HCT116 (cell line): Measurements from ENCODE around the gene FAM163B.

Source experiments
- EZH2phosphoT487 ChIP-seq: fragments of 200-600 bp; IDR thresholded peaks from 2 replicates; pipeline ENCODE4 v1.6.1; 2018; ENCODE audit warnings: antibody characterized with exemption, borderline replicate concordance
- POLR2A ChIP-seq: IDR thresholded peaks from 2 replicates; pipeline ENCODE4 v1.7.0; 2011; ENCODE audit warnings: borderline replicate concordance; ENCODE audit not compliant: insufficient read depth, insufficient read length; ENCODE audit errors: extremely low read depth
- POLR2AphosphoS5 ChIP-seq: IDR thresholded peaks from 2 replicates; pipeline ENCODE4 v1.6.1; 2011; ENCODE audit warnings: mild to moderate bottlenecking, low read depth, low read length, moderate library complexity
- RAD21 ChIP-seq: IDR thresholded peaks from 2 replicates; pipeline ENCODE4 v1.6.1; 2012; ENCODE audit warnings: low read depth, mild to moderate bottlenecking
- ZNF274 ChIP-seq: fragments of 200-500 bp; sonication (Bioruptor generic); IDR thresholded peaks from 2 replicates; pipeline ENCODE4 v1.6.1; 2014; ENCODE audit warnings: mild to moderate bottlenecking, low read depth, low read length, inconsistent platforms
- TF ChIP-seq, protein P1 (sequence below), 3 experiments: fragments of 200-600 bp in 1 of 3; sonication (generic) in 1 of 3; IDR thresholded peaks in 2 of 3; conservative IDR thresholded peaks in 1 of 3; 2 replicates each; pipeline ENCODE4 v1.5.1; 2012 to 2017; ENCODE audit warnings: low read depth in 2 of 3, low read length in 2 of 3, antibody characterized with exemption in 1 of 3, borderline replicate concordance in 1 of 3, control low read depth in 1 of 3, mild to moderate bottlenecking in 1 of 3, mixed read lengths in 1 of 3, mixed run types in 1 of 3, moderate library complexity in 1 of 3; ENCODE audit not compliant: insufficient read depth in 1 of 3
- TF ChIP-seq, protein P2 (sequence below): IDR thresholded peaks from 2 replicates; pipeline ENCODE4 v1.6.1; 2012
- TF ChIP-seq, protein P3 (sequence below): IDR thresholded peaks from 2 replicates; pipeline ENCODE4 v1.6.1; 2012; ENCODE audit warnings: low read depth
- TF ChIP-seq, protein P4 (sequence below): IDR thresholded peaks from 2 replicates; pipeline ENCODE4 v1.6.1; 2012

GRCh38 chr9:133639613-133640012, 30.4 kb upstream of the FAM163B start:
- TF ChIP-seq POLR2A (no peak), POLR2AphosphoS5 (no peak), RAD21 (no peak), ZNF274 (no peak), EZH2phosphoT487 (no peak)
- TF ChIP-seq, protein P1, sequence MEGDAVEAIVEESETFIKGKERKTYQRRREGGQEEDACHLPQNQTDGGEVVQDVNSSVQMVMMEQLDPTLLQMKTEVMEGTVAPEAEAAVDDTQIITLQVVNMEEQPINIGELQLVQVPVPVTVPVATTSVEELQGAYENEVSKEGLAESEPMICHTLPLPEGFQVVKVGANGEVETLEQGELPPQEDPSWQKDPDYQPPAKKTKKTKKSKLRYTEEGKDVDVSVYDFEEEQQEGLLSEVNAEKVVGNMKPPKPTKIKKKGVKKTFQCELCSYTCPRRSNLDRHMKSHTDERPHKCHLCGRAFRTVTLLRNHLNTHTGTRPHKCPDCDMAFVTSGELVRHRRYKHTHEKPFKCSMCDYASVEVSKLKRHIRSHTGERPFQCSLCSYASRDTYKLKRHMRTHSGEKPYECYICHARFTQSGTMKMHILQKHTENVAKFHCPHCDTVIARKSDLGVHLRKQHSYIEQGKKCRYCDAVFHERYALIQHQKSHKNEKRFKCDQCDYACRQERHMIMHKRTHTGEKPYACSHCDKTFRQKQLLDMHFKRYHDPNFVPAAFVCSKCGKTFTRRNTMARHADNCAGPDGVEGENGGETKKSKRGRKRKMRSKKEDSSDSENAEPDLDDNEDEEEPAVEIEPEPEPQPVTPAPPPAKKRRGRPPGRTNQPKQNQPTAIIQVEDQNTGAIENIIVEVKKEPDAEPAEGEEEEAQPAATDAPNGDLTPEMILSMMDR (IDR thresholded peaks at IDR 0.05 in 2 of 3, conservative IDR thresholded peaks at IDR 0.05 in 1 of 3; ENCODE audit: borderline replicate concordance in 1 of 3, insufficient read depth in 1 of 3, low read depth in 2 of 3, low read length in 2 of 3), result no peak
- TF ChIP-seq, protein P2, sequence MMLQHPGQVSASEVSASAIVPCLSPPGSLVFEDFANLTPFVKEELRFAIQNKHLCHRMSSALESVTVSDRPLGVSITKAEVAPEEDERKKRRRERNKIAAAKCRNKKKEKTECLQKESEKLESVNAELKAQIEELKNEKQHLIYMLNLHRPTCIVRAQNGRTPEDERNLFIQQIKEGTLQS, result no peak
- TF ChIP-seq, protein P3, sequence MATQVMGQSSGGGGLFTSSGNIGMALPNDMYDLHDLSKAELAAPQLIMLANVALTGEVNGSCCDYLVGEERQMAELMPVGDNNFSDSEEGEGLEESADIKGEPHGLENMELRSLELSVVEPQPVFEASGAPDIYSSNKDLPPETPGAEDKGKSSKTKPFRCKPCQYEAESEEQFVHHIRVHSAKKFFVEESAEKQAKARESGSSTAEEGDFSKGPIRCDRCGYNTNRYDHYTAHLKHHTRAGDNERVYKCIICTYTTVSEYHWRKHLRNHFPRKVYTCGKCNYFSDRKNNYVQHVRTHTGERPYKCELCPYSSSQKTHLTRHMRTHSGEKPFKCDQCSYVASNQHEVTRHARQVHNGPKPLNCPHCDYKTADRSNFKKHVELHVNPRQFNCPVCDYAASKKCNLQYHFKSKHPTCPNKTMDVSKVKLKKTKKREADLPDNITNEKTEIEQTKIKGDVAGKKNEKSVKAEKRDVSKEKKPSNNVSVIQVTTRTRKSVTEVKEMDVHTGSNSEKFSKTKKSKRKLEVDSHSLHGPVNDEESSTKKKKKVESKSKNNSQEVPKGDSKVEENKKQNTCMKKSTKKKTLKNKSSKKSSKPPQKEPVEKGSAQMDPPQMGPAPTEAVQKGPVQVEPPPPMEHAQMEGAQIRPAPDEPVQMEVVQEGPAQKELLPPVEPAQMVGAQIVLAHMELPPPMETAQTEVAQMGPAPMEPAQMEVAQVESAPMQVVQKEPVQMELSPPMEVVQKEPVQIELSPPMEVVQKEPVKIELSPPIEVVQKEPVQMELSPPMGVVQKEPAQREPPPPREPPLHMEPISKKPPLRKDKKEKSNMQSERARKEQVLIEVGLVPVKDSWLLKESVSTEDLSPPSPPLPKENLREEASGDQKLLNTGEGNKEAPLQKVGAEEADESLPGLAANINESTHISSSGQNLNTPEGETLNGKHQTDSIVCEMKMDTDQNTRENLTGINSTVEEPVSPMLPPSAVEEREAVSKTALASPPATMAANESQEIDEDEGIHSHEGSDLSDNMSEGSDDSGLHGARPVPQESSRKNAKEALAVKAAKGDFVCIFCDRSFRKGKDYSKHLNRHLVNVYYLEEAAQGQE, result no peak
- TF ChIP-seq, protein P4, sequence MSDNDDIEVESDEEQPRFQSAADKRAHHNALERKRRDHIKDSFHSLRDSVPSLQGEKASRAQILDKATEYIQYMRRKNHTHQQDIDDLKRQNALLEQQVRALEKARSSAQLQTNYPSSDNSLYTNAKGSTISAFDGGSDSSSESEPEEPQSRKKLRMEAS, result no peak
